Smooth muscle cell (in vitro differentiated cells): ENCODE data around the gene GLRA2. TPM values are rescaled to one million over a fixed set of nuclear protein-coding genes. Genes with fewer than 3 reads are reported as not detected.
"Not testable (repeated sequence)": the region's sequence is repeated elsewhere in the genome, so short reads cannot be mapped to it uniquely, and the experiment has no call there.

Experiments used
- DNase-seq: peaks from one replicate; lab custom pipeline; 2025; ENCODE audit not compliant: unreplicated experiment; lab: John Stamatoyannopoulos, UW
- H2AFZ ChIP-seq: fragments of 200-600 bp; sonication (generic); 2 replicates; pipeline ENCODE4 v1.6.0; 2016; ENCODE audit warnings: antibody characterized with exemption, low read depth, mild to moderate bottlenecking
- H3F3A ChIP-seq: fragments of 200-600 bp; sonication (generic); 2 replicates; pipeline ENCODE4 v1.6.0; 2017; ENCODE audit warnings: antibody characterized with exemption, low read depth
- H3K27ac ChIP-seq: fragments of 200-600 bp; sonication (generic); 2 replicates; pipeline ENCODE4 v1.5.1; 2016; ENCODE audit warnings: low read depth, mild to moderate bottlenecking
- H3K27me3 ChIP-seq: fragments of 200-600 bp; sonication (generic); 2 replicates; pipeline ENCODE4 v1.6.1; 2016; ENCODE audit warnings: low read depth, mild to moderate bottlenecking
- H3K36me3 ChIP-seq: fragments of 200-600 bp; sonication (generic); 2 replicates; pipeline ENCODE4 v1.5.1; 2016; ENCODE audit warnings: low read depth
- H3K4me1 ChIP-seq: fragments of 200-600 bp; sonication (generic); 2 replicates; pipeline ENCODE4 v1.5.1; 2016; ENCODE audit warnings: low read depth
- H3K4me2 ChIP-seq: fragments of 200-600 bp; sonication (generic); 2 replicates; pipeline ENCODE4 v1.6.0; 2016; ENCODE audit warnings: mild to moderate bottlenecking
- H3K4me3 ChIP-seq: fragments of 200-600 bp; sonication (generic); 2 replicates; pipeline ENCODE4 v1.5.1; 2016; ENCODE audit warnings: mild to moderate bottlenecking
- H3K79me2 ChIP-seq: fragments of 200-600 bp; sonication (generic); 2 replicates; pipeline ENCODE4 v1.6.0; 2016; ENCODE audit warnings: low read depth, mild to moderate bottlenecking
- H3K9ac ChIP-seq: fragments of 200-600 bp; sonication (generic); 2 replicates; pipeline ENCODE4 v1.6.0; 2016; ENCODE audit warnings: low read depth
- H3K9me3 ChIP-seq: fragments of 200-600 bp; sonication (generic); replicated peaks from 2 replicates; pipeline ENCODE4 v1.5.1; 2016; ENCODE audit warnings: low read depth
- H4K20me1 ChIP-seq: fragments of 200-600 bp; sonication (generic); 2 replicates; pipeline ENCODE4 v1.6.0; 2016; ENCODE audit warnings: low read depth
- WGBS: methylation state at CpG from one replicate; pipeline ENCODE4 v1.1.7; 2016; ENCODE audit warnings: low lambda C conversion rate; 5-methylcytosine and 5-hydroxymethylcytosine counted together
- polyA plus RNA-seq: library from polyadenylated mRNA; unstranded; fragments of >200 nt; fragmentation: Nextera tagmentation; extraction: Ambion mirVana; gene quantifications from 2 replicates; pipeline ENCODE4 v1.2.1, GENCODE V29; 2016
- total RNA-seq: library from RNA; depleted of rRNA; stranded (reverse); fragments of >200 nt; gene quantifications from 2 replicates; pipeline ENCODE4 v1.2.3, GENCODE V29; 2014
- TF ChIP-seq, protein P1 (sequence below): fragments of 200-600 bp; sonication (generic); IDR thresholded peaks from 2 replicates; pipeline ENCODE4 v1.5.1; 2017; ENCODE audit warnings: borderline replicate concordance, mild to moderate bottlenecking, antibody characterized with exemption; ENCODE audit not compliant: insufficient read depth, poor library complexity, severe bottlenecking

Gene GLRA2
- total and polyA plus RNA-seq, 2 experiments from 2014 or later = 3.0 TPM; not detected in 1

DNA sequence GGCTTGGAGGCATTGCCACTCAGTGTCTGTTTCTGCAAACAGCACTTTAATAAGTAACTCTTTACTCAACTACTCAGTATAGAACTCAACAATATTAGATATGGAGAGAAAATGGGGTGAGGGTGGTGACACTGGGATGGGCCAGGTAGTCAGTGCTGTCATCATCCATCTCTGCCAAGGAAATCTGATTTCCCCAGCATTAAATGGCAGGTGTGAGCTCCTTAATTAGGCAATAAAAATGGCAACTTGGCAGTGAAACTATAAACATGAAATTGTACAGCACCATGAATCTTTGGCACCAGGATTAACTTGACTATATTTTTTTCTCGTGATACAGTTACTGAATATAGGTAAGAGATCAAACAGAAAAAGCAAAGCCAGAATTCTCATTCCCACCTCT is 146.2 kb downstream of the GLRA2 start:
- Histone ChIP-seq H3K79me2 (no peaks in the 10 kb centered on the region), H3K36me3 (no peaks in the 10 kb centered on the region), H3K4me2 (no peak overlapping the region), H3K9me3 (peaks cover 4% of the 10 kb centered on the region), H3K27me3 (no peaks in the 10 kb centered on the region), H3K27ac (no peak overlapping the region), H3K4me3 (no peak overlapping the region), H4K20me1 (no peaks in the 10 kb centered on the region), H3F3A (no peaks in the 10 kb centered on the region), H2AFZ (no peak overlapping the region), H3K4me1 (no peaks in the 10 kb centered on the region), H3K9ac (no peak overlapping the region)
- TF ChIP-seq, protein P1, sequence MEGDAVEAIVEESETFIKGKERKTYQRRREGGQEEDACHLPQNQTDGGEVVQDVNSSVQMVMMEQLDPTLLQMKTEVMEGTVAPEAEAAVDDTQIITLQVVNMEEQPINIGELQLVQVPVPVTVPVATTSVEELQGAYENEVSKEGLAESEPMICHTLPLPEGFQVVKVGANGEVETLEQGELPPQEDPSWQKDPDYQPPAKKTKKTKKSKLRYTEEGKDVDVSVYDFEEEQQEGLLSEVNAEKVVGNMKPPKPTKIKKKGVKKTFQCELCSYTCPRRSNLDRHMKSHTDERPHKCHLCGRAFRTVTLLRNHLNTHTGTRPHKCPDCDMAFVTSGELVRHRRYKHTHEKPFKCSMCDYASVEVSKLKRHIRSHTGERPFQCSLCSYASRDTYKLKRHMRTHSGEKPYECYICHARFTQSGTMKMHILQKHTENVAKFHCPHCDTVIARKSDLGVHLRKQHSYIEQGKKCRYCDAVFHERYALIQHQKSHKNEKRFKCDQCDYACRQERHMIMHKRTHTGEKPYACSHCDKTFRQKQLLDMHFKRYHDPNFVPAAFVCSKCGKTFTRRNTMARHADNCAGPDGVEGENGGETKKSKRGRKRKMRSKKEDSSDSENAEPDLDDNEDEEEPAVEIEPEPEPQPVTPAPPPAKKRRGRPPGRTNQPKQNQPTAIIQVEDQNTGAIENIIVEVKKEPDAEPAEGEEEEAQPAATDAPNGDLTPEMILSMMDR = no peak
- 62% methylated on average over 1 of the region's 1 CpG for WGBS
- DNase-seq = no peak

DNA sequence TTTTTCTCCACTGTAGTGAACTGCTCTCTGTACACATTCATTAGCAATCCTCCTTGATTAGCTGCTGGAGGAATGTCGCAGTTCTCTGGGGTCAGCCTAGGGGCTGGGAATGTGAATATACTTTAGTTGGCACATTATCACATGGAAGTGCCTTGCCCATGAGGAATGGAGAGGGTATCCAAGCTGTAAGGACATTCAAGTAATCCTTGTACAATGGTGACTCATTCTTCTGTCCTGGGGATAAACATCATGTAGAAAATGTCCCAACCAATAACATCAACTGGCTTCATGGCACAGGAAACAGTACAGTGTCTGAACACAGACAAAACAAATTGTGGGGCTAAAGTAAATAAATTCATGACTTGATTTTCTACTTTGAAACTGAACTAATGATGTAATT is 147.1 kb downstream of the GLRA2 start:
- Histone ChIP-seq H3K27me3 (no peaks in the 10 kb centered on the region), H3K9ac (no peak overlapping the region), H3K4me1 (no peaks in the 10 kb centered on the region), H3F3A (no peaks in the 10 kb centered on the region), H2AFZ (no peak overlapping the region), H3K79me2 (no peaks in the 10 kb centered on the region), H3K9me3 (peaks cover 4% of the 10 kb centered on the region), H3K27ac (no peak overlapping the region), H3K4me2 (no peak overlapping the region), H3K4me3 (no peak overlapping the region), H3K36me3 (no peaks in the 10 kb centered on the region), H4K20me1 (no peaks in the 10 kb centered on the region)
- WGBS = 69% methylated on average over 1 of the region's 1 CpG
- DNase-seq = no peak
- TF ChIP-seq, protein P1 = no peak

DNA sequence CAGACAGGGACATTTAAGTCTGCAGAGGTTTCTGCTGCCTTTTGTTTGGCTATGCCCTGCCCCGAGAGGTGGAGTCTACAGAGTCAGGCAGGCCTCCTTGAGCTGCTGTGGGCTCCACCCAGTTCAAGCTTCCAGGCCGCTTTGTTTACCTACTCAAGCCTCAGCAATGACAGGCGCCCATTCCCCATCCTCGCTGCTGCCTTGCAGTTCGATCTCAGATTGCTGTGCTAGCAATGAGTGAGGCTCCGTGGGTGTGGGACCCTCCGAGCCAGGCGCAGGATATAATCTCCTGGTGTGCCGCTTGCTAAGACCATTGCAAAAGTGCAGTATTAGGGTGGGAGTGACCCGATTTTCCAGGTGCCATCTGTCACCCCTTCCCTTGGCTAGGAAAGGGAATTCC is 159.0 kb downstream of the GLRA2 start:
- DNase-seq, H3K27me3 ChIP-seq, H3K9ac ChIP-seq, H3K9me3 ChIP-seq, H3K4me2 ChIP-seq, H3K4me1 ChIP-seq, H3K4me3 ChIP-seq, H3K36me3 ChIP-seq, H4K20me1 ChIP-seq, H3K27ac ChIP-seq, H2AFZ ChIP-seq, H3F3A ChIP-seq, H3K79me2 ChIP-seq: not testable (repeated sequence)
- 89% methylated on average over 10 of the region's 10 CpGs for WGBS

DNA sequence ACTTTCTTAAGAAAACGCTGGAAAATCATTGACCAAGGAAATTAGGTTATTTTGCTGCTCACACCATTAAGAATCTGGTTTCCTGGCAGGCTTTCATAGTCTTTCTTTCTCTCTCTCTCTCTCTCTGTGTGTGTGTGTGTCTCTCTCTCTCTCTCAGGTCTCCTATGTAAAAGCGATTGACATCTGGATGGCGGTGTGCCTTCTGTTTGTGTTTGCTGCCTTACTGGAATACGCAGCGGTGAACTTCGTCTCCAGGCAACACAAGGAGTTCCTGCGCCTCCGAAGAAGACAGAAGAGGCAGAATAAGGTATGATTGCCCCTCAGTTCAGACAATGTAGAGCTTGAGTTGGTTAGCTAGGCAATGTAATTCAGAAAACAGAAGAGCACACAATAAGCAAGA is 161.2 kb downstream of the GLRA2 start:
- DNase-seq = no peak
- Histone ChIP-seq H3K27me3 (no peaks in the 10 kb centered on the region), H3K4me1 (no peaks in the 10 kb centered on the region), H4K20me1 (no peaks in the 10 kb centered on the region), H3K4me2 (no peak overlapping the region), H3K9me3 (no peaks in the 10 kb centered on the region), H3F3A (no peaks in the 10 kb centered on the region), H2AFZ (no peak overlapping the region), H3K9ac (no peak overlapping the region), H3K27ac (no peak overlapping the region), H3K36me3 (no peaks in the 10 kb centered on the region), H3K79me2 (no peaks in the 10 kb centered on the region), H3K4me3 (no peak overlapping the region)
- 84% methylated on average over 8 of the region's 8 CpGs for WGBS
- TF ChIP-seq, protein P1 = no peak
